HCT116 (cell line): ENCODE results near the gene FRMPD1.

Experiments used
- CBX3 ChIP-seq: IDR thresholded peaks from 2 replicates; pipeline ENCODE4 v1.6.1; 2012; ENCODE audit warnings: low read depth
- ELF1 ChIP-seq: IDR thresholded peaks from 2 replicates; pipeline ENCODE4 v1.6.1; 2012; ENCODE audit warnings: low read depth, borderline replicate concordance
- EZH2 ChIP-seq: fragments of 200-600 bp; sonication (generic); IDR thresholded peaks from 2 replicates; pipeline ENCODE4 v1.6.1; 2017; ENCODE audit warnings: antibody characterized with exemption, mixed run types
- EZH2phosphoT487 ChIP-seq: fragments of 200-600 bp; IDR thresholded peaks from 2 replicates; pipeline ENCODE4 v1.6.1; 2018; ENCODE audit warnings: antibody characterized with exemption, borderline replicate concordance
- POLR2A ChIP-seq: IDR thresholded peaks from 2 replicates; pipeline ENCODE4 v1.7.0; 2011; ENCODE audit warnings: borderline replicate concordance; ENCODE audit not compliant: insufficient read depth, insufficient read length; ENCODE audit errors: extremely low read depth
- POLR2AphosphoS5 ChIP-seq: IDR thresholded peaks from 2 replicates; pipeline ENCODE4 v1.6.1; 2011; ENCODE audit warnings: mild to moderate bottlenecking, low read depth, low read length, moderate library complexity
- RAD21 ChIP-seq: IDR thresholded peaks from 2 replicates; pipeline ENCODE4 v1.6.1; 2012; ENCODE audit warnings: low read depth, mild to moderate bottlenecking
- SIN3A ChIP-seq: IDR thresholded peaks from 2 replicates; pipeline ENCODE4 v1.6.1; 2012; ENCODE audit warnings: low read depth
- ZFX ChIP-seq: fragments of 450-650 bp; IDR thresholded peaks from 2 replicates; pipeline ENCODE4 v1.6.1; 2017
- ZNF274 ChIP-seq: fragments of 200-500 bp; sonication (Bioruptor generic); IDR thresholded peaks from 2 replicates; pipeline ENCODE4 v1.6.1; 2014; ENCODE audit warnings: mild to moderate bottlenecking, low read depth, low read length, inconsistent platforms
- TF ChIP-seq, protein P1 (sequence below), 3 experiments: fragments of 200-600 bp in 1 of 3; sonication (generic) in 1 of 3; IDR thresholded peaks in 2 of 3; conservative IDR thresholded peaks in 1 of 3; 2 replicates each; pipeline ENCODE4 v1.5.1; 2012 to 2017; ENCODE audit warnings: low read depth in 2 of 3, low read length in 2 of 3, antibody characterized with exemption in 1 of 3, borderline replicate concordance in 1 of 3, control low read depth in 1 of 3, mild to moderate bottlenecking in 1 of 3, mixed read lengths in 1 of 3, mixed run types in 1 of 3, moderate library complexity in 1 of 3; ENCODE audit not compliant: insufficient read depth in 1 of 3
- TF ChIP-seq, protein P2 (sequence below): IDR thresholded peaks from 2 replicates; pipeline ENCODE4 v1.6.1; 2011; ENCODE audit warnings: mild to moderate bottlenecking, low read length, moderate library complexity; ENCODE audit not compliant: insufficient replicate concordance; ENCODE audit errors: extremely low read depth
- TF ChIP-seq, protein P3 (sequence below): IDR thresholded peaks from 2 replicates; pipeline ENCODE4 v1.6.1; 2012; ENCODE audit warnings: low read depth

DNA sequence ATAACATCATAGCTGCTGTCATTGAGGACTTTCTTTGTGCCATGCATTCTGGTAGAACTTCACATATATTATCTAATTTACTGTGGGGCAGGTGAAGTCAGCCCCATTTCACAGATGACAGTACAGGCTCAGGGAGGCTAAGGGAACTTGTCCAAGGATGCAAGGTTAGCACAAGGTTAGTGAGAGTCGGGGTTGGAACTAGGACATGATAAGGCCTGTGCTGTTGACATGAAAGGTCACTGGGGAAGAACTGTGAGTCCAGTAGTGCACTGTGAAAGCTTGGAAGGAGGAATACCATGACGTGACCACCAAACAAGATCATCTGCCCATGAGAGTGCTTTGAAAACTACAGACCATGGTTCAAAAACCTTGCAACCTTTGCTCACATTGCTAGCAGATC is 26.7 kb downstream of the FRMPD1 start:
- TF ChIP-seq EZH2 (no peak), ELF1 (no peak), SIN3A (no peak), POLR2A (no peak), EZH2phosphoT487 (no peak), ZNF274 (no peak), ZFX (no peak), CBX3 (no peak), RAD21 (no peak), POLR2AphosphoS5 (no peak)
- TF ChIP-seq, protein P1, sequence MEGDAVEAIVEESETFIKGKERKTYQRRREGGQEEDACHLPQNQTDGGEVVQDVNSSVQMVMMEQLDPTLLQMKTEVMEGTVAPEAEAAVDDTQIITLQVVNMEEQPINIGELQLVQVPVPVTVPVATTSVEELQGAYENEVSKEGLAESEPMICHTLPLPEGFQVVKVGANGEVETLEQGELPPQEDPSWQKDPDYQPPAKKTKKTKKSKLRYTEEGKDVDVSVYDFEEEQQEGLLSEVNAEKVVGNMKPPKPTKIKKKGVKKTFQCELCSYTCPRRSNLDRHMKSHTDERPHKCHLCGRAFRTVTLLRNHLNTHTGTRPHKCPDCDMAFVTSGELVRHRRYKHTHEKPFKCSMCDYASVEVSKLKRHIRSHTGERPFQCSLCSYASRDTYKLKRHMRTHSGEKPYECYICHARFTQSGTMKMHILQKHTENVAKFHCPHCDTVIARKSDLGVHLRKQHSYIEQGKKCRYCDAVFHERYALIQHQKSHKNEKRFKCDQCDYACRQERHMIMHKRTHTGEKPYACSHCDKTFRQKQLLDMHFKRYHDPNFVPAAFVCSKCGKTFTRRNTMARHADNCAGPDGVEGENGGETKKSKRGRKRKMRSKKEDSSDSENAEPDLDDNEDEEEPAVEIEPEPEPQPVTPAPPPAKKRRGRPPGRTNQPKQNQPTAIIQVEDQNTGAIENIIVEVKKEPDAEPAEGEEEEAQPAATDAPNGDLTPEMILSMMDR (IDR thresholded peaks at IDR 0.05 in 2 of 3, conservative IDR thresholded peaks at IDR 0.05 in 1 of 3; ENCODE audit: borderline replicate concordance in 1 of 3, insufficient read depth in 1 of 3, low read depth in 2 of 3, low read length in 2 of 3): no peak
- TF ChIP-seq, protein P2, sequence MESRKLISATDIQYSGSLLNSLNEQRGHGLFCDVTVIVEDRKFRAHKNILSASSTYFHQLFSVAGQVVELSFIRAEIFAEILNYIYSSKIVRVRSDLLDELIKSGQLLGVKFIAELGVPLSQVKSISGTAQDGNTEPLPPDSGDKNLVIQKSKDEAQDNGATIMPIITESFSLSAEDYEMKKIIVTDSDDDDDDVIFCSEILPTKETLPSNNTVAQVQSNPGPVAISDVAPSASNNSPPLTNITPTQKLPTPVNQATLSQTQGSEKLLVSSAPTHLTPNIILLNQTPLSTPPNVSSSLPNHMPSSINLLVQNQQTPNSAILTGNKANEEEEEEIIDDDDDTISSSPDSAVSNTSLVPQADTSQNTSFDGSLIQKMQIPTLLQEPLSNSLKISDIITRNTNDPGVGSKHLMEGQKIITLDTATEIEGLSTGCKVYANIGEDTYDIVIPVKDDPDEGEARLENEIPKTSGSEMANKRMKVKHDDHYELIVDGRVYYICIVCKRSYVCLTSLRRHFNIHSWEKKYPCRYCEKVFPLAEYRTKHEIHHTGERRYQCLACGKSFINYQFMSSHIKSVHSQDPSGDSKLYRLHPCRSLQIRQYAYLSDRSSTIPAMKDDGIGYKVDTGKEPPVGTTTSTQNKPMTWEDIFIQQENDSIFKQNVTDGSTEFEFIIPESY: no peak
- TF ChIP-seq, protein P3, sequence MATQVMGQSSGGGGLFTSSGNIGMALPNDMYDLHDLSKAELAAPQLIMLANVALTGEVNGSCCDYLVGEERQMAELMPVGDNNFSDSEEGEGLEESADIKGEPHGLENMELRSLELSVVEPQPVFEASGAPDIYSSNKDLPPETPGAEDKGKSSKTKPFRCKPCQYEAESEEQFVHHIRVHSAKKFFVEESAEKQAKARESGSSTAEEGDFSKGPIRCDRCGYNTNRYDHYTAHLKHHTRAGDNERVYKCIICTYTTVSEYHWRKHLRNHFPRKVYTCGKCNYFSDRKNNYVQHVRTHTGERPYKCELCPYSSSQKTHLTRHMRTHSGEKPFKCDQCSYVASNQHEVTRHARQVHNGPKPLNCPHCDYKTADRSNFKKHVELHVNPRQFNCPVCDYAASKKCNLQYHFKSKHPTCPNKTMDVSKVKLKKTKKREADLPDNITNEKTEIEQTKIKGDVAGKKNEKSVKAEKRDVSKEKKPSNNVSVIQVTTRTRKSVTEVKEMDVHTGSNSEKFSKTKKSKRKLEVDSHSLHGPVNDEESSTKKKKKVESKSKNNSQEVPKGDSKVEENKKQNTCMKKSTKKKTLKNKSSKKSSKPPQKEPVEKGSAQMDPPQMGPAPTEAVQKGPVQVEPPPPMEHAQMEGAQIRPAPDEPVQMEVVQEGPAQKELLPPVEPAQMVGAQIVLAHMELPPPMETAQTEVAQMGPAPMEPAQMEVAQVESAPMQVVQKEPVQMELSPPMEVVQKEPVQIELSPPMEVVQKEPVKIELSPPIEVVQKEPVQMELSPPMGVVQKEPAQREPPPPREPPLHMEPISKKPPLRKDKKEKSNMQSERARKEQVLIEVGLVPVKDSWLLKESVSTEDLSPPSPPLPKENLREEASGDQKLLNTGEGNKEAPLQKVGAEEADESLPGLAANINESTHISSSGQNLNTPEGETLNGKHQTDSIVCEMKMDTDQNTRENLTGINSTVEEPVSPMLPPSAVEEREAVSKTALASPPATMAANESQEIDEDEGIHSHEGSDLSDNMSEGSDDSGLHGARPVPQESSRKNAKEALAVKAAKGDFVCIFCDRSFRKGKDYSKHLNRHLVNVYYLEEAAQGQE: no peak
